ENCODE results near the gene ATP12A.

- TF ChIP-seq, protein P1, sequence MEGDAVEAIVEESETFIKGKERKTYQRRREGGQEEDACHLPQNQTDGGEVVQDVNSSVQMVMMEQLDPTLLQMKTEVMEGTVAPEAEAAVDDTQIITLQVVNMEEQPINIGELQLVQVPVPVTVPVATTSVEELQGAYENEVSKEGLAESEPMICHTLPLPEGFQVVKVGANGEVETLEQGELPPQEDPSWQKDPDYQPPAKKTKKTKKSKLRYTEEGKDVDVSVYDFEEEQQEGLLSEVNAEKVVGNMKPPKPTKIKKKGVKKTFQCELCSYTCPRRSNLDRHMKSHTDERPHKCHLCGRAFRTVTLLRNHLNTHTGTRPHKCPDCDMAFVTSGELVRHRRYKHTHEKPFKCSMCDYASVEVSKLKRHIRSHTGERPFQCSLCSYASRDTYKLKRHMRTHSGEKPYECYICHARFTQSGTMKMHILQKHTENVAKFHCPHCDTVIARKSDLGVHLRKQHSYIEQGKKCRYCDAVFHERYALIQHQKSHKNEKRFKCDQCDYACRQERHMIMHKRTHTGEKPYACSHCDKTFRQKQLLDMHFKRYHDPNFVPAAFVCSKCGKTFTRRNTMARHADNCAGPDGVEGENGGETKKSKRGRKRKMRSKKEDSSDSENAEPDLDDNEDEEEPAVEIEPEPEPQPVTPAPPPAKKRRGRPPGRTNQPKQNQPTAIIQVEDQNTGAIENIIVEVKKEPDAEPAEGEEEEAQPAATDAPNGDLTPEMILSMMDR (IDR thresholded peaks at IDR 0.05 in 4 of 5, conservative IDR thresholded peaks at IDR 0.05 in 1 of 5), result no peak
- TF ChIP-seq POLR2A (IDR thresholded peaks at IDR 0.05), result no peak
Observed at GRCh38 chr13:24670174-24670573, 10.0 kb upstream of the ATP12A start.

All from gastrocnemius medialis (tissue), 4 donors.